WTC11 (cell line): ENCODE measurements around the gene FALEC. TPM values are rescaled to one million over a fixed set of nuclear protein-coding genes. Genes with fewer than 3 reads are reported as not detected.

Source experiments
- ATF1 ChIP-seq: sonication (generic); formaldehyde crosslinking; IDR thresholded peaks from 2 replicates; pipeline ENCODE4 v1.8.1; 2023; ENCODE audit warnings: mild to moderate bottlenecking, moderate library complexity, missing genetic modification reagents
- ATF6 ChIP-seq: sonication (generic); formaldehyde crosslinking; IDR thresholded peaks from 2 replicates; pipeline ENCODE4 v1.8.1; 2023; ENCODE audit warnings: mild to moderate bottlenecking, missing genetic modification reagents
- CDX4 ChIP-seq: fragments of 250-450 bp; sonication (Bioruptor Pico); IDR thresholded peaks from 2 replicates; pipeline ENCODE4 v1.9.0; 2021; ENCODE audit warnings: moderate library complexity, mild to moderate bottlenecking, inconsistent platforms, borderline replicate concordance
- EMX1 ChIP-seq: fragments of 250-450 bp; sonication (Bioruptor Pico); IDR thresholded peaks from 2 replicates; pipeline ENCODE4 v1.8.0; 2021; ENCODE audit warnings: mild to moderate bottlenecking
- ETV6 ChIP-seq: sonication (generic); formaldehyde crosslinking; IDR thresholded peaks from 2 replicates; pipeline ENCODE4 v1.8.1; 2022; ENCODE audit warnings: mild to moderate bottlenecking, missing genetic modification reagents
- FOXJ3 ChIP-seq: sonication (generic); formaldehyde crosslinking; IDR thresholded peaks from 2 replicates; pipeline ENCODE4 v1.9.0; 2021; ENCODE audit warnings: missing genetic modification reagents, mild to moderate bottlenecking, borderline replicate concordance
- GABPB1 ChIP-seq: sonication (generic); formaldehyde crosslinking; IDR thresholded peaks from 2 replicates; pipeline ENCODE4 v1.8.1; 2023; ENCODE audit warnings: mild to moderate bottlenecking, missing genetic modification reagents
- GRHL2 ChIP-seq: fragments of 250-450 bp; sonication (Bioruptor Pico); IDR thresholded peaks from 2 replicates; pipeline ENCODE4 v1.8.0; 2022; ENCODE audit warnings: mild to moderate bottlenecking, moderate library complexity; ENCODE audit not compliant: insufficient replicate concordance, severe bottlenecking
- HMGA2 ChIP-seq: fragments of 250-450 bp; sonication (Bioruptor Pico); IDR thresholded peaks from 2 replicates; pipeline ENCODE4 v1.4.0; 2021; ENCODE audit warnings: mild to moderate bottlenecking, moderate library complexity
- MAX ChIP-seq: sonication (generic); formaldehyde crosslinking; IDR thresholded peaks from 2 replicates; pipeline ENCODE4 v1.8.0; 2022; ENCODE audit warnings: mild to moderate bottlenecking, missing genetic modification reagents
- MYBL2 ChIP-seq: sonication (generic); formaldehyde crosslinking; IDR thresholded peaks from 2 replicates; pipeline ENCODE4 v1.8.1; 2023; ENCODE audit warnings: mild to moderate bottlenecking, moderate library complexity, missing genetic modification reagents
- NFATC4 ChIP-seq: fragments of 250-450 bp; sonication (Bioruptor Pico); IDR thresholded peaks from 2 replicates; pipeline ENCODE4 v1.9.0; 2021; ENCODE audit warnings: mild to moderate bottlenecking
- NFE2L1 ChIP-seq: sonication (generic); formaldehyde crosslinking; IDR thresholded peaks from 2 replicates; pipeline ENCODE4 v1.8.1; 2023; ENCODE audit warnings: missing genetic modification reagents
- PRRX2 ChIP-seq: fragments of 250-450 bp; sonication (Bioruptor Pico); IDR thresholded peaks from 2 replicates; pipeline ENCODE4 v1.8.0; 2021; ENCODE audit warnings: mild to moderate bottlenecking
- SMAD3 ChIP-seq: sonication (generic); formaldehyde crosslinking; IDR thresholded peaks from 2 replicates; pipeline ENCODE4 v1.8.0; 2022; ENCODE audit warnings: missing genetic modification reagents, mild to moderate bottlenecking, borderline replicate concordance
- TEAD4 ChIP-seq: sonication (generic); formaldehyde crosslinking; IDR thresholded peaks from 2 replicates; pipeline ENCODE4 v1.8.0; 2022; ENCODE audit warnings: mild to moderate bottlenecking, missing genetic modification reagents
- USF1 ChIP-seq: sonication (generic); formaldehyde crosslinking; IDR thresholded peaks from 2 replicates; pipeline ENCODE4 v1.8.0; 2022; ENCODE audit warnings: mild to moderate bottlenecking, missing genetic modification reagents
- ZNF416 ChIP-seq: fragments of 250-450 bp; sonication (Bioruptor Pico); IDR thresholded peaks from 2 replicates; pipeline ENCODE4 v1.9.0; 2021; ENCODE audit warnings: mild to moderate bottlenecking, inconsistent platforms
- ZNF671 ChIP-seq: fragments of 250-450 bp; sonication (Bioruptor Pico); IDR thresholded peaks from 2 replicates; pipeline ENCODE4 v1.8.0; 2021; ENCODE audit warnings: mild to moderate bottlenecking
- ZSCAN18 ChIP-seq: fragments of 250-450 bp; sonication (Bioruptor Pico); IDR thresholded peaks from 2 replicates; pipeline ENCODE4 v2.1.2; 2022; ENCODE audit warnings: mild to moderate bottlenecking, moderate library complexity
- total RNA-seq: library from RNA; stranded (reverse); gene quantifications from 3 replicates; pipeline ENCODE4 v1.2.3, GENCODE V29; 2021
- TF ChIP-seq, protein P1 (sequence below): sonication (generic); formaldehyde crosslinking; IDR thresholded peaks from 2 replicates; pipeline ENCODE4 v1.8.1; 2022; ENCODE audit warnings: missing genetic modification reagents, borderline replicate concordance
- TF ChIP-seq, protein P2 (sequence below): sonication (generic); formaldehyde crosslinking; IDR thresholded peaks from 2 replicates; pipeline ENCODE4 v1.8.1; 2022; ENCODE audit warnings: low read depth, missing genetic modification reagents, borderline replicate concordance
- TF ChIP-seq, protein P3 (sequence below): sonication (generic); formaldehyde crosslinking; IDR thresholded peaks from 2 replicates; pipeline ENCODE4 v1.8.0; 2022; ENCODE audit warnings: mild to moderate bottlenecking, missing genetic modification reagents
- TF ChIP-seq, protein P4 (sequence below): sonication (generic); formaldehyde crosslinking; IDR thresholded peaks from 2 replicates; pipeline ENCODE4 v1.8.0; 2023; ENCODE audit warnings: missing genetic modification reagents
- TF ChIP-seq, protein P5 (sequence below): fragments of 200-600 bp; IDR thresholded peaks from 2 replicates; pipeline ENCODE4 v1.8.0; 2022; ENCODE audit warnings: antibody characterized with exemption

FALEC gene
- total RNA-seq, 1 experiment from 2014 or later = 1.2 TPM

GRCh38 chr1:150567717-150568593 is 52.4 kb downstream of the FALEC start (continued):
- TF ChIP-seq, protein P1, sequence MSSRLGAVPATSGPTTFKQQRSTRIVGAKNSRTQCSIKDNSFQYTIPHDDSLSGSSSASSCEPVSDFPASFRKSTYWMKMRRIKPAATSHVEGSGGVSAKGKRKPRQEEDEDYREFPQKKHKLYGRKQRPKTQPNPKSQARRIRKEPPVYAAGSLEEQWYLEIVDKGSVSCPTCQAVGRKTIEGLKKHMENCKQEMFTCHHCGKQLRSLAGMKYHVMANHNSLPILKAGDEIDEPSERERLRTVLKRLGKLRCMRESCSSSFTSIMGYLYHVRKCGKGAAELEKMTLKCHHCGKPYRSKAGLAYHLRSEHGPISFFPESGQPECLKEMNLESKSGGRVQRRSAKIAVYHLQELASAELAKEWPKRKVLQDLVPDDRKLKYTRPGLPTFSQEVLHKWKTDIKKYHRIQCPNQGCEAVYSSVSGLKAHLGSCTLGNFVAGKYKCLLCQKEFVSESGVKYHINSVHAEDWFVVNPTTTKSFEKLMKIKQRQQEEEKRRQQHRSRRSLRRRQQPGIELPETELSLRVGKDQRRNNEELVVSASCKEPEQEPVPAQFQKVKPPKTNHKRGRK = no peak
- TF ChIP-seq, protein P2, sequence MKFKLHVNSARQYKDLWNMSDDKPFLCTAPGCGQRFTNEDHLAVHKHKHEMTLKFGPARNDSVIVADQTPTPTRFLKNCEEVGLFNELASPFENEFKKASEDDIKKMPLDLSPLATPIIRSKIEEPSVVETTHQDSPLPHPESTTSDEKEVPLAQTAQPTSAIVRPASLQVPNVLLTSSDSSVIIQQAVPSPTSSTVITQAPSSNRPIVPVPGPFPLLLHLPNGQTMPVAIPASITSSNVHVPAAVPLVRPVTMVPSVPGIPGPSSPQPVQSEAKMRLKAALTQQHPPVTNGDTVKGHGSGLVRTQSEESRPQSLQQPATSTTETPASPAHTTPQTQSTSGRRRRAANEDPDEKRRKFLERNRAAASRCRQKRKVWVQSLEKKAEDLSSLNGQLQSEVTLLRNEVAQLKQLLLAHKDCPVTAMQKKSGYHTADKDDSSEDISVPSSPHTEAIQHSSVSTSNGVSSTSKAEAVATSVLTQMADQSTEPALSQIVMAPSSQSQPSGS = no peak
- TF ChIP-seq MYBL2 = no peak
- TF ChIP-seq HMGA2 = no peak
- TF ChIP-seq, protein P3, sequence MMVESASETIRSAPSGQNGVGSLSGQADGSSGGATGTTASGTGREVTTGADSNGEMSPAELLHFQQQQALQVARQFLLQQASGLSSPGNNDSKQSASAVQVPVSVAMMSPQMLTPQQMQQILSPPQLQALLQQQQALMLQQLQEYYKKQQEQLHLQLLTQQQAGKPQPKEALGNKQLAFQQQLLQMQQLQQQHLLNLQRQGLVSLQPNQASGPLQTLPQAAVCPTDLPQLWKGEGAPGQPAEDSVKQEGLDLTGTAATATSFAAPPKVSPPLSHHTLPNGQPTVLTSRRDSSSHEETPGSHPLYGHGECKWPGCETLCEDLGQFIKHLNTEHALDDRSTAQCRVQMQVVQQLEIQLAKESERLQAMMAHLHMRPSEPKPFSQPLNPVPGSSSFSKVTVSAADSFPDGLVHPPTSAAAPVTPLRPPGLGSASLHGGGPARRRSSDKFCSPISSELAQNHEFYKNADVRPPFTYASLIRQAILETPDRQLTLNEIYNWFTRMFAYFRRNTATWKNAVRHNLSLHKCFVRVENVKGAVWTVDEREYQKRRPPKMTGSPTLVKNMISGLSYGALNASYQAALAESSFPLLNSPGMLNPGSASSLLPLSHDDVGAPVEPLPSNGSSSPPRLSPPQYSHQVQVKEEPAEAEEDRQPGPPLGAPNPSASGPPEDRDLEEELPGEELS = peak; percentile 59; the same call in 1 of the 2 replicates
- TF ChIP-seq ZSCAN18 = no peak
- TF ChIP-seq, protein P4, sequence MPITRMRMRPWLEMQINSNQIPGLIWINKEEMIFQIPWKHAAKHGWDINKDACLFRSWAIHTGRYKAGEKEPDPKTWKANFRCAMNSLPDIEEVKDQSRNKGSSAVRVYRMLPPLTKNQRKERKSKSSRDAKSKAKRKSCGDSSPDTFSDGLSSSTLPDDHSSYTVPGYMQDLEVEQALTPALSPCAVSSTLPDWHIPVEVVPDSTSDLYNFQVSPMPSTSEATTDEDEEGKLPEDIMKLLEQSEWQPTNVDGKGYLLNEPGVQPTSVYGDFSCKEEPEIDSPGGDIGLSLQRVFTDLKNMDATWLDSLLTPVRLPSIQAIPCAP (CRISPR knock-in tag) = no peak
- TF ChIP-seq FOXJ3 (CRISPR knock-in tag) = no peak
- peak; percentile 43; the same call in 1 of the 2 replicates for TF ChIP-seq GABPB1 (CRISPR knock-in tag)
- 0 out of 2 replicates have a peak, but pooled peaks have one; percentile 41 for TF ChIP-seq MAX
- TF ChIP-seq TEAD4 (CRISPR knock-in tag) = no peak
- TF ChIP-seq CDX4 (CRISPR knock-in tag) = 0 out of 2 replicates have a peak, but pooled peaks have one; percentile 40
- no peak for TF ChIP-seq GRHL2
- 0 out of 2 replicates have a peak, but pooled peaks have one; percentile 14 for TF ChIP-seq NFATC4 (CRISPR knock-in tag)
- no peak for TF ChIP-seq NFE2L1 (CRISPR knock-in tag)
- no peak for TF ChIP-seq SMAD3 (CRISPR knock-in tag)
- no peak for TF ChIP-seq ETV6 (CRISPR knock-in tag)
- TF ChIP-seq ZNF671 (CRISPR knock-in tag) = no peak
- TF ChIP-seq ATF1 = no peak
- no peak for TF ChIP-seq EMX1 (CRISPR knock-in tag)
- peak; percentile 60; the same call in 1 of the 2 replicates for TF ChIP-seq PRRX2 (CRISPR knock-in tag)
- TF ChIP-seq USF1 (CRISPR knock-in tag) = peak; percentile 86
- TF ChIP-seq ZNF416 (CRISPR knock-in tag) = no peak
- TF ChIP-seq ATF6 (CRISPR knock-in tag) = no peak
- TF ChIP-seq, protein P5, sequence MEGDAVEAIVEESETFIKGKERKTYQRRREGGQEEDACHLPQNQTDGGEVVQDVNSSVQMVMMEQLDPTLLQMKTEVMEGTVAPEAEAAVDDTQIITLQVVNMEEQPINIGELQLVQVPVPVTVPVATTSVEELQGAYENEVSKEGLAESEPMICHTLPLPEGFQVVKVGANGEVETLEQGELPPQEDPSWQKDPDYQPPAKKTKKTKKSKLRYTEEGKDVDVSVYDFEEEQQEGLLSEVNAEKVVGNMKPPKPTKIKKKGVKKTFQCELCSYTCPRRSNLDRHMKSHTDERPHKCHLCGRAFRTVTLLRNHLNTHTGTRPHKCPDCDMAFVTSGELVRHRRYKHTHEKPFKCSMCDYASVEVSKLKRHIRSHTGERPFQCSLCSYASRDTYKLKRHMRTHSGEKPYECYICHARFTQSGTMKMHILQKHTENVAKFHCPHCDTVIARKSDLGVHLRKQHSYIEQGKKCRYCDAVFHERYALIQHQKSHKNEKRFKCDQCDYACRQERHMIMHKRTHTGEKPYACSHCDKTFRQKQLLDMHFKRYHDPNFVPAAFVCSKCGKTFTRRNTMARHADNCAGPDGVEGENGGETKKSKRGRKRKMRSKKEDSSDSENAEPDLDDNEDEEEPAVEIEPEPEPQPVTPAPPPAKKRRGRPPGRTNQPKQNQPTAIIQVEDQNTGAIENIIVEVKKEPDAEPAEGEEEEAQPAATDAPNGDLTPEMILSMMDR = no peak
